ENCODE results near the gene RUNX2. TPM values are rescaled to one million over a fixed set of nuclear protein-coding genes. Genes with fewer than 3 reads are reported as not detected.

RUNX2 gene
- total and polyA plus RNA-seq, 8 donors = 0.80 to 18.7 (median 2.7) TPM; not detected in 1

GRCh38 chr6:45351667-45352066 lies 23.5 kb downstream of the RUNX2 start:
- 92 to 100% (median 92%) methylated on average over 1 of the region's 1 CpG for WGBS, 5 donors
- Histone ChIP-seq H3K27ac (no peak overlapping the region), H3K27me3 (no peaks in the 10 kb centered on the region), H3K36me3 (no peaks in the 10 kb centered on the region), H3K4me3 (no peak overlapping the region), H3K9me3 (no peaks in the 10 kb centered on the region), H3K4me1 (no peaks in the 10 kb centered on the region)
- DNase-seq = no peak
- TF ChIP-seq POLR2A (IDR thresholded peaks at IDR 0.05) (no peak), EP300 (IDR thresholded peaks at IDR 0.05) (no peak), CTCF (IDR thresholded peaks at IDR 0.05) (no peak), POLR2AphosphoS5 (IDR thresholded peaks at IDR 0.05) (no peak)
- intact Hi-C loops (cut with DNase I; ENCODE audit: low total_unique reads) = no loop called here

- DNase-seq = no peak
- Histone ChIP-seq H3K36me3 (no peaks in the 10 kb centered on the region), H3K27me3 (no peaks in the 10 kb centered on the region), H3K4me1 (no peaks in the 10 kb centered on the region), H3K4me3 (no peak overlapping the region), H3K27ac (no peak overlapping the region), H3K9me3 (no peaks in the 10 kb centered on the region)
- intact Hi-C loops (cut with DNase I; ENCODE audit: low total_unique reads) = no loop called here
- WGBS, 5 donors = 58 to 78% (median 67%) methylated on average over 2 of the region's 2 CpGs
- TF ChIP-seq EP300 (IDR thresholded peaks at IDR 0.05) (no peak), POLR2A (IDR thresholded peaks at IDR 0.05) (no peak), POLR2AphosphoS5 (IDR thresholded peaks at IDR 0.05) (no peak), CTCF (IDR thresholded peaks at IDR 0.05) (no peak)
Observed at GRCh38 chr6:45353654-45354053, 25.5 kb downstream of the RUNX2 start.

- no peak overlapping the region for H3K27ac ChIP-seq
- TF ChIP-seq POLR2A (IDR thresholded peaks at IDR 0.05) = no peak
- TF ChIP-seq POLR2AphosphoS5 (IDR thresholded peaks at IDR 0.05) = no peak
- no peak for TF ChIP-seq CTCF (IDR thresholded peaks at IDR 0.05)
- no peak for TF ChIP-seq EP300 (IDR thresholded peaks at IDR 0.05)
- intact Hi-C loops (cut with DNase I; ENCODE audit: low total_unique reads) = no loop called here
- no peaks in the 10 kb centered on the region for H3K27me3 ChIP-seq
- no peaks in the 10 kb centered on the region for H3K4me1 ChIP-seq
- no peaks in the 10 kb centered on the region for H3K36me3 ChIP-seq
- no peak for DNase-seq
- no peak overlapping the region for H3K4me3 ChIP-seq
- H3K9me3 ChIP-seq = no peaks in the 10 kb centered on the region
Observed at GRCh38 chr6:45364466-45364865, 36.3 kb downstream of the RUNX2 start.

- Histone ChIP-seq H3K27ac (no peak overlapping the region), H3K36me3 (no peaks in the 10 kb centered on the region), H3K27me3 (no peaks in the 10 kb centered on the region), H3K4me3 (no peak overlapping the region), H3K4me1 (no peaks in the 10 kb centered on the region), H3K9me3 (no peaks in the 10 kb centered on the region)
- 89 to 100% (median 94%) methylated on average over 1 of the region's 1 CpG for WGBS, 5 donors
- intact Hi-C loops (cut with DNase I; ENCODE audit: low total_unique reads) = no loop called here
- TF ChIP-seq CTCF (IDR thresholded peaks at IDR 0.05) (no peak), POLR2AphosphoS5 (IDR thresholded peaks at IDR 0.05) (no peak), EP300 (IDR thresholded peaks at IDR 0.05) (no peak), POLR2A (IDR thresholded peaks at IDR 0.05) (no peak)
- no peak for DNase-seq
Observed at GRCh38 chr6:45365036-45365435, 36.9 kb downstream of the RUNX2 start.

Data from stomach (tissue), 9 donors.